ENCODE results near the gene BOD1L1. TPM values are rescaled to one million over a fixed set of nuclear protein-coding genes. Genes with fewer than 3 reads are reported as not detected.
"Not testable (repeated sequence)": the region's sequence is repeated elsewhere in the genome, so short reads cannot be mapped to it uniquely, and the experiment has no call there.

Gene BOD1L1
- total and polyA plus RNA-seq, 2 of the 8 experiments (the other 6 are each of a cell fraction or from before 2014, with no cell fraction given) = 6.8 to 39.3 TPM

- H3K4me2 ChIP-seq (ENCODE audit: insufficient read depth in 1 of 2, low read depth in 2 of 2, low read length in 2 of 2); H3K9ac ChIP-seq (replicated peaks in 1 of 4; ENCODE audit: extremely low read depth in 1 of 4, low read depth in 3 of 4, low read length in 3 of 4); H2BK5ac ChIP-seq (ENCODE audit: low read depth, low read length); H3K9me3 ChIP-seq (ENCODE audit: insufficient read depth in 2 of 2, low read depth in 1 of 2, low read length in 1 of 2); H3K23ac ChIP-seq (ENCODE audit: insufficient read length); H3K27ac ChIP-seq (ENCODE audit: low read depth, low read length); H3K23me2 ChIP-seq (ENCODE audit: low read depth, low read length); H2AFZ ChIP-seq (ENCODE audit: low read length); H2BK120ac ChIP-seq (replicated peaks; ENCODE audit: low read depth, low read length); H3K36me3 ChIP-seq (ENCODE audit: control insufficient read depth in 2 of 4, insufficient read depth in 4 of 4, low read length in 3 of 4); H3K14ac ChIP-seq (ENCODE audit: insufficient read length); H2BK20ac ChIP-seq (ENCODE audit: low read length); H2BK12ac ChIP-seq (ENCODE audit: low read depth, low read length); H2AK5ac ChIP-seq (ENCODE audit: low read depth, low read length); H3K79me1 ChIP-seq (ENCODE audit: low read depth, low read length); H4K91ac ChIP-seq (replicated peaks; ENCODE audit: insufficient read length, low read length); H3K27me3 ChIP-seq (replicated peaks in 1 of 4; ENCODE audit: control insufficient read depth in 3 of 4, extremely low read depth in 1 of 4, insufficient read depth in 3 of 4, low read length in 3 of 4); H3K4me1 ChIP-seq (replicated peaks in 1 of 4; ENCODE audit: control insufficient read depth in 3 of 4, insufficient read depth in 4 of 4, low read length in 3 of 4); H3K4me3 ChIP-seq (ENCODE audit: extremely low read depth in 1 of 4, insufficient read depth in 2 of 4, low read depth in 3 of 4, low read length in 4 of 4); H3K56ac ChIP-seq (replicated peaks; ENCODE audit: insufficient read length, low read depth, low read length); H3K4ac ChIP-seq (replicated peaks; ENCODE audit: insufficient read length, low read depth, low read length); H3K18ac ChIP-seq (ENCODE audit: extremely low read depth, low read length); POLR2A ChIA-PET (ENCODE audit: partially characterized antibody); FAIRE-seq; H2BK15ac ChIP-seq (ENCODE audit: low read length); H3K79me2 ChIP-seq (ENCODE audit: control insufficient read depth in 1 of 2, insufficient read depth in 2 of 2, low read length in 2 of 2); H4K8ac ChIP-seq (ENCODE audit: extremely low read depth, insufficient read depth, low read length); H4K20me1 ChIP-seq (replicated peaks in 1 of 2; ENCODE audit: control insufficient read depth in 1 of 2, insufficient read depth in 2 of 2, low read length in 2 of 2); DNase-seq (ENCODE audit: low read depth in 1 of 2, low spot score in 2 of 2); H4K5ac ChIP-seq (ENCODE audit: insufficient read length, low read depth, low read length): not testable (repeated sequence)
- 69% methylated on average over 5 of the region's 5 CpGs; no CpG with 5 or more reads in 1 of the 2 experiments for WGBS, 2 experiments (ENCODE audit: extremely low coverage in 1 of 2, insufficient coverage in 1 of 2, insufficient read length in 1 of 2, insufficient replicate concordance in 2 of 2, low coverage in 1 of 2, low lambda C conversion rate in 2 of 2, missing lambda C conversion rate in 1 of 2)
- CTCF ChIA-PET (ENCODE audit: partially characterized antibody) = interaction anchor here (1.4 kb wide), 1 partner anchor 11 kb away, joined by 4 read pairs; no protein-coding TSS in a partner anchor
Measured at GRCh38 chr4:13560111-13560510, 67.4 kb downstream of the BOD1L1 start.

Measured in H1 (cell line).